Measurements from ENCODE around the gene BEND3.
"Not testable (repeated sequence)": the region's sequence is repeated elsewhere in the genome, so short reads cannot be mapped to it uniquely, and the experiment has no call there.

BEND3 gene

DNA sequence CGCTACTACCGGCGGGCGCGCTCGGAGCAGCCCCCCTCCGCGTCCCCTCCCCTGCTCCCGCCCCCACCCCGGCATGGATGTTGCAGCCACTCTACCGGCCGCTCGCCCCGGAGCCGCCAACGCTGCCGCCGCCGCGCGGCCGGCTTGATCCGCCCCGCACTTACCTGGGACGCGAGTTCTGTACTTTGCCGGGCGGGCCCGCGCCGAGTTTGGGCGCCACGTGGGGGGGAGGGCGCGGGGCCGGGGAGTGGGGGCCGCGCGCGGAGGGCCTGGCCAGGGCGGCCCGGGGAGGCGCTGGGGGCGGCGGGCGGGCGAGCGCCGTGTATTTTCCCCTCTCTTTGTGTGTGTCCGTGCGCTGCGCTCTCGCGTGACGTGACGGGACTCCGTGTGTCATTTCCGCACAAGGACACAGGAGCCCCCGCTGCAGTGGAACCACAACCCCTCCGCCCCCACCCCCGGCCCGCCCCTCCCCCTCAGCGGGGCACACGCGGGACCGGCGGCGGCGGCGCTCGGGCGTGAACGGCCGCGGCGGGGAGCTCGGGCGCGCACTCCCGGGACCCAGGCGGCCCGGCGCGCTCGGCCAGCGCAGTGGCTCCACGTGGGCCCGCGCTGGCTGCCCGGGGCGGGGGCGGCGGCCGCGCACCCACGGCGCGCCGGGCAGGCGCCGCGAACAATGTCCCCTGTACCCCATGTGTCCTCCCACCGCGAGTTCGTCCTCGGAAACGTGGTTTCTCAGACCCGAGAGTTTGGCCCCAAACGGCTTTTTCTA is at the start of gene BEND3:
TSS of gene BEND3 (minus strand) at position 590 of the 769 bp plus-strand sequence. CDS start 16,230 bp downstream, outside the sequence.
- peak; percentile 8 for DNase-seq (ENCODE audit: low read depth)

DNA sequence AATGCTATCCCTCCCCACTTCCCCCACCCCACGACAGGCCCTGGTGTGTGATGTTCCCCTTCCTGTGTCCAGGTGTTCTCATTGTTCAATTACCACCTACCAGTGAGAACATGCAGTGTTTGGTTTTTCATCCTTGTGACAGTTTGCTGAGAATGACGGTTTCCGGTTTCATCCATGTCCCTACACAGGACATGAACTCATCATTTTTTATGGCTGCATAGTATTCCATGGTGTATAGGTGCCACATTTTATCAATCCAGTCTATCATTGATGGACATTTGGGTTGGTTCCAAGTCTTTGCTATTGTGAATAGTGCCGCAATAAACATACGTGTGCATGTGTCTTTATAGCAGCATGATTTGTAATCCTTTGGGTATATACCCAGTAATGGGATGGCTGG is 49.0 kb upstream of the BEND3 start:
- not testable (repeated sequence) for DNase-seq (ENCODE audit: low read depth)

DNA sequence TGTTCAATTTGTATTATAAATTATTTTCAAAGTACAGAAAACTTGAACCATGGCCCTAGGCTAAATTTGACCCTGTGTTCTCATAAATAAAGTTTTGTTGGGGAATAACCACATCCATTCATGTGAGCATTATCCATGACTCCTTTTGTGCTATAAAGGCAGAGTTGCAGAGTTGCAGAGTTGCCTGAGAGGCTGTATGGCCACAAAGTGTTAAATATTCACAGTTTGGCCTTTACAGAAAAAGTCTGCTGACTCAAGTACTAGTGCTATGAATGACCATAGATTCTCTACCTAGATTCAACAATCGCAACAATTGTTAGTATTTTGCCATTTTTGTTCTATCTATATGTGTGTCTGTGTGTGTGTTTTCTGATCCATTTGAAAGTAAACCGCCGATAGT is 46.2 kb upstream of the BEND3 start:
- DNase-seq (ENCODE audit: low read depth) = no peak

DNA sequence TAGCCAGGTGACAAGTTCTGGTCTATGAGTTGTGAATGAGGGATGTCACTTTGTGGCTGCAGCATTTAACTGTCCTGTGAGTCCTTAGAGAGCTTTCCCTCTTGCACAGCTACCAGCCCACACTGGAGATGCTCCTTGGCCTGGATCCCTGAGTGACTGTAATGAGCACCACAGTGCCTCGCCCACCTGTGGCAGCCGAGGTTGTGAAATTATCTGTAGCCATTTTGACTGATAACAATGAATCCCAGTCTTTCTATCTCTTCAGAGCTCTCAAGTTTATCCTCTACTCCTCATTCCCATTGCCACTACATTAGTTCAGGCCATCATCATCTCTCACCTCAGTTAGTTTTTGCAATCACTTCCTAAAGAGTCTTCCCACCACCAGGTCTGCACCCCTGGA is 41.3 kb upstream of the BEND3 start:
- DNase-seq (ENCODE audit: low read depth) = no peak

DNA sequence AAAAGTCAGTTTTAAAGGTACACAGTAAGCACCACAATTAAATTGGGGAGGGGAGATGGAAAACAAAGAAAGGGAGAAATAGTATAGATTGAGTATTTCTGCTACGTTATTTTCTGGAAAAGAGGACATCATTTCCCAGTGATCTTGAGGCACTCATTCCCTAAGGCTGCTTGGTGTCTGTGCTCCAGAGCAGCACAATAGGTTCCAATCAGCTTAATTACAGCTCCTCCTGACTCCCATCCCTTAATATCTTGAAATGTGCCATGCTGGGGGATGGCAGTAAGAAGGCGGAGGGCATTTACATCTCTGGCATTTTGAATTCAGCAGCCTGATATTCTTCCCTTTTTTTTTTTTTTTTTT is 39.5 kb upstream of the BEND3 start:
- DNase-seq (ENCODE audit: low read depth) = no peak

DNA sequence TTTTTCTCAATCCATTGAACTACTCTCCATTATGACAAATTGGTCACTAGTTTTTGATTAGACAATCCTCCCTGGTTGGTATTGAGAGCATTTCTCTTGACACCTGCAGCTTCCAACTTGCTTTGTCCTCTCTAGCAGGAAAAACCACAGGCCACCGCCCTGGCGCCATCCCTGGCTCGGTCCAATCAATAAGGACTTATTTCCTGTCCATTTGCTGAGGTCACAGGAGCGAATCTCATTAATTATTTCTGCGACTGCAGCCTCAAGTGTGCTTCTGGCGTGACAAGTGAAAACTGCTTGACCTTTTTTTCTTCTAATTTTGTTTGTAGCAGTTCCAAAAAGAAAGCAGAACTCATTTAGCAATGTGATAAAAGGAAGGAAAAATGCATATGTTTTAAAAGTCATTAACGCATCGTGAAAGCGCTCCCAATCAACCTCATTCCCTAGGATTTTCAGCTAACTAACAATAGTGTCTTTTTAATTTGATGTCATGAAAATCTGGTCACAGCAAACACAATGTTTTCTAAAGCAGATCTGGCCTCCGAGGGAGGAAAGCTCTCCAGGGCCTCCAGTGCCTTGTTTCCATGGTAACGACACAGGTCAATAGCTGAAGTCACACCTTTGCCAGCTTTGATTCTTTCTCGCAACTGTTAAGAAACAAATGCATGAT is 39.0 kb upstream of the BEND3 start:
- no peak for DNase-seq (ENCODE audit: low read depth)

DNA sequence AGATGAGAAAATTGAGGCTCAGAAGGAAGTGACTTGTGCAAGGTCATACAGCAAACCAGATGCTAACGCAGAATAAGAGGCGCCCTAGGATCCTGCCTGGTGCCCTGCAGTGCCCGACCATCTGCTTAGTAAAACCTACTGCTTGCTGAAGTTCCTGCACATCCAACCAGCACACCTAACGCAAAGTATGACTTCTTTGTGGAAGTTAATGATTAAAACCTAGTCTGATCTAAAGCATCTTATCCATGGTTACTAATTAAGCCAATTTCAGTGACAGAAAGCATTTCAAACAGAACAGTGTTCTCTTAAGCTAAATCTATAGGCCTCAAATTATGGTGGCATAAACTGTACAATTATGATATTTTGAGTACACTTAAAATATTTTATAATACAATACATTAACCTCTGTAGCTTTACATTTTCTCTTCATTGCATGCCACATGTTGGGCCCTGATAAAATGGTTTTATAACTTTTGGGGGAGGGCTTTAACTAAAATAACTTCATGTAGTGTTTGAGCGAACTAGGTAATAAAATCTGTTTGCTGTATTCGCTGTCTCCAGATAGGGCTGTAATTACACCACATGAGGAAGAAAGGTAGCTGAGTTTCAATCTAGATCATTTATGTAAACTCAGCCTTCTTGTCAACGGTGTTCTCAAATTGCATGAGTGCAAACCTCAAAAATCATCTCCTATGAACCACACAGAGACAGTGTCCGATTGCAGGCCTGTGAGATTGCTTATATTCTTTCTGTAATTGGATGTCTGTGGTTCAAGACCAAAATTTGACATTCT is 37.5 kb upstream of the BEND3 start:
- no peak for DNase-seq (ENCODE audit: low read depth)

DNA sequence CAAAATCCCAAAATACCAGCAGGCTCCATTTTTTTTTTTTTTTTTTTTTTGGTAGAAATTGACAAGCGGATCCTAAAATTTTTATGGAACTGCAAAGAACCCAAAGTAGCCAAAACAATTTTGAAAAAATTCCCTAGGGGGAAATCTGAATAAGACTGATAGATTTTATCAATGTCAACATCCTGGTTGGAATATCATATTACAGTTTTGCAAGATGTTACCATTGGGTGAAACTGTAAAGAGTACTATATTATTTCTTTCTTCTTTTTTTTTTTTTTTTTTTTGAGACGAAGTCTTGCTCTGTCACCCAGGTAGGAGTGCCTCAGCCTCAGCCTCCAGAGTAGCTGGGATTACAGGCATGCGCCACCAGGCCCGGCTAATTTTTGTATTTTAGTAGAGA is 29.4 kb upstream of the BEND3 start:
- no peak for DNase-seq (ENCODE audit: low read depth)

DNA sequence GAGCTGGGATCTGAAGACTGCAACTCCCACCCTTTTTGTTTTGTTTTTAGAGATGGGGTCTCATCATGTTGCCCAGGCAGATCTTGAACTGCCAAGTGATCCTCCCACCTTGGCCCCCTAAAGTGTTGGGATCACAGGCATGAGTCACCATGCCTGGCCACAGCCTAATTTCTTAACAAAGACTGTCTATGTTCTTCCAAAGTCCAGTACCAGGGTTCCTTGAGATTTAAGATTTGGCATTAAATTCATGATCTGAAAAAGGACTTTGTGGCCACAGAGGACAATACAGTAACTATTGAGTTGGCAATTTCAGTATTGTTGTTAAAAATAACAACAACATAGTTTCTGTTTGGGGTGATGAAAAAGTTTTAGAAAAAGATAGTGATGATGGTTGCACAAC is 28.7 kb upstream of the BEND3 start:
- no peak for DNase-seq (ENCODE audit: low read depth)

DNA sequence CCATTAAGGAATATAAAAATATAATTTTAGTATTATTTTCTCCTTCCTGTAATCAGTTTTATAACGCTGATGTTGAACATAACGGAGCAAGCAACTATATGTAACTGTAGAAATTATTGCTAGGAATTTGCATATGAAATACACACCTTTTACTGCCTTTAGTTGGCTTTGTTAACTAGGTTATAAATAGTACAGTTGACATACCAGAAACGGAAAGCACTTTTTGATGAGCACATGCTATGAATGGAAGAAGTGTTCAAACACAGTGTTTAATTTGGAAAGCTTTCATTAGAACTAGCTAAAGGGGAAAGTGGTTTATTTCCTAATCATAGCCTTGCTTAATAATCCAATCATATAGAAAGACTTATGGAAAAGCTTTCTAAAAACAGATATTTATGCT is 25.3 kb upstream of the BEND3 start:
- no peak for DNase-seq (ENCODE audit: low read depth)

DNA sequence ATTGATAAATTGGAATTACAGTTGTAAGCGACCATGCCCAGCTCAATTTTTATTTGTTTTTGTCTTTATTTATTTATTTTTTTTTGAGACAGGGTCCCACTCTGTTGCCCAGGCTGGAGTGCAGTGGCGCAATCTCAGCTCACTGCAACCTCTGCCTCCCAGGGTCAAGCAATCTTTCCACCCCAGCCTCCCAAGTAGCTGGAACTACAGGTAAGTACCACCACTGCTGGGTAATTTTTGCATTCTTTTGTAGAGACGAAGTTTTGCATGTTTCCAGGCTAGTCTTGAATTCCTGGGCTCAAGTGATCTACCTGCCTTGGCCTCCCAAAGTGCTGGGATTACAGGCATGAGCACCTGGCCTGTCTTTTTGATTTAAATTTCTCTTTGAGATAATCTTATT is 21.0 kb upstream of the BEND3 start:
- DNase-seq (ENCODE audit: low read depth) = not testable (repeated sequence)

DNA sequence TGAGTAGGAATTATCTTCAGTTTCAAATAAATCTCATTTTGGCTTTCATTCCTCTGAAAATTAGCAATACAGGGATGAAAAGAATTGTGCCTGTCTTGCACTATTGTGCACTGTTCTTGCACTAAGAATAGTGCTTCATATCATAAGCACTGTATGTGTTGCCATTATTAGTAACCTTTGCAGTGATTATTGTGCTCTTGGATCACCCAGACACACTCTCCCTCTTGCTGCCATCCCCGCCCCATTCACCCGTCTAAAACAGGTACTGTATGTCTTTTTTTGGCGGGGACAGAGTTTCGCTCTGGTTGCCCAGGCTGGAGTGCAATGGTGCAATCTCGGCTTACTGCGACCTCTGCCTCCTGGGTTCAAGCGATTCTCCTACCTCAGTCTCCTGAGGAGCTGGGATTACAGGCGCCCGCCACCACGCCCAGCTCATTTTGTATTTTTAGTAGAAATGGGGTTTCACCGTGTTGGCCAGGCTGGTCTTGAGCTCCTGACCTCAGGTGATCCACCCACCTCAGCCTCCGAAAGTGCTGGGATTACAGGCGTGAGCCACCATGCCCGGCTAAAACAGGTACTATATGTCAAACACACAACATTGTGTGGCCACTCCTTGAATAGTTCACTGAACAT is 19.8 kb upstream of the BEND3 start:
- DNase-seq (ENCODE audit: low read depth) = not testable (repeated sequence)

DNA sequence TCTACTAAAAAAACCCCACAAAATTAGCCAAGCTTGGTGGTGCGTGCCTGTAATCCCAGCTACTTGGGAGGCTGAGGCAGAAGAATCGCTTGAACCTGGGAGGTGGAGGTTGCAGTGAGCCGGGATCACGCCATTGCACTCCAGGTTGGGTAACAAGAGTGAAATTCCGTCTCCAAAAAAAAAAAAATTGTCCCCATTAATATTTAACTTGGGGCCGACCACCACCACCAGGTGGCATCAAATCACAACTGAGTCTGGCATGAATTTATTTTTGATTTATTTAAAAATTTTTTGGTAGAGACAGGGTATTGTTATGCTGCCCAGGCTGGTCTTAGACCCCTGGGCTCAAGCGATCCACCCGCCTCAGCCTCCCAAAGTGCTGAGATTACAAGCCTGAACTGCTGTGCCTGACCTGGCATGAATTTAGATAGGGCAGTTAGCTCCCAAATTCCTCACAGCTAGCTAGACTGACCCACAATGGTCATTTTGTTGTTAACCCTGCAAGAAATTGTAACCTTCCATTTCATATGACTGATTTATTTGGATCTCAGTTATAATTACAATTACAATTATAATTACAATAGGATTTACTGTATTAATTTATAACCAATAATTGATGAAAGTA is 17.1 kb upstream of the BEND3 start:
- DNase-seq (ENCODE audit: low read depth) = no peak

DNA sequence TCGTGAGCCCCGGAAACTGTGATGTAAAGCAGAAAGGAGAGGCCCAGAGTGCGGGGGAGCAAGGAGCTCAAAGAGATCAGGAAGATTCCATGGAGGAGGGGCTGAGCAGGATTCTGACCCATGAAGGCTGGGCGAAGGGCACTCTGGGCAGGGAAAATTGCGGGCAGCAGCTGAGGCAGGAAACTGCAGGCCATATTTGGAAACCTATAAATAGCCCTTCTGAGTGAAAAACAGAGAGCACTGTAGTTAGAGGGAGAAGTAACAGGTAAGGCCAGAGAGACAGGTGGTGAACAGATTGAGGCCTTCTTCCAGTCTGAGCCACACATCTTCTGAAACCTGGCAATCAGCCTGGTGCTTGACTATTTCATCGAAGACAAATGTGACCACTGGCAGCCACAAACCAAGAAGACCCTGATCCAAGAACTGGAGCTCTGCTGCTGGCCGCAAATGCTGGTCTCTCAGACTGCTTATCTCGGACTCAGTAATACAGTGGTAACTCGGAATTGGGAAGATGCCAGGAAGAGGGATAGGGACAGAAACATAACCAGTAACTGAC is 14.1 kb upstream of the BEND3 start:
- DNase-seq (ENCODE audit: low read depth) = no peak

DNA sequence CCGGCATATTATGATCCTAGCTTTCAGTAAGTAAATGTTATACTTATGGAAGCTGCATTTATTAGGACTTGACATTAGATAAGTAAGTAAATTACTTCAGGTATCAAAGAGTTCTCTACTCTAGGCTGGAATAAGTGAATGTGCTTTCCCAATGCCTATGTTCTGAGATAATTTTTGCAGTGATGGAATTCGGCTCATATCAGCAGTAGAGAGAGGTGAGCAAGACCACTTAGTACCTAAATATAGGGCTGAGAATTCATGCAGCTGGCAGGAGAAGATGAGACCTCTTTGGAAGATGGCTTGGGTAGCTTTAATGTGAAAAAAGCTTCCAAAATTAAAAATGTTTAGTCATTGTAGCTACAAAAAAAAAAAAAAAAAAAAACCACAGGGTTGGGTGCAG is 13.3 kb upstream of the BEND3 start:
- no peak for DNase-seq (ENCODE audit: low read depth)

DNA sequence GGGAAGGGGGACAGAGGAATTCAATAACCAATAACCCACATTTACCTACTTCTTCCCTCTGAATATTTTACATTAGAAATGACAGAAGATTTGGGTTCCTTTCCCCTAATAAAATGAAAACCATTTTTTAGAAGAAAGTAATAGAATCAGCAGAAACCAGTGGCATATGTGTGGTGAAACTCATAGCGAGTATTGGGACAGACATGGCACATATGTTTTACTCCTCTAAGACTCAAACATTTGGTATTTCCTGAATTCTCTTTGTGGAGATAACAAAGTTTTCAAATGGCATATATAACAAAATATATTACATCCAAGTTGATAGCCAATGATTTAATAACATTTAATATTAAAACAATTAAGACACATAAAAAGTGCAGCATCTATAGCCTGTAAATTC is 12.9 kb upstream of the BEND3 start:
- no peak for DNase-seq (ENCODE audit: low read depth)

DNA sequence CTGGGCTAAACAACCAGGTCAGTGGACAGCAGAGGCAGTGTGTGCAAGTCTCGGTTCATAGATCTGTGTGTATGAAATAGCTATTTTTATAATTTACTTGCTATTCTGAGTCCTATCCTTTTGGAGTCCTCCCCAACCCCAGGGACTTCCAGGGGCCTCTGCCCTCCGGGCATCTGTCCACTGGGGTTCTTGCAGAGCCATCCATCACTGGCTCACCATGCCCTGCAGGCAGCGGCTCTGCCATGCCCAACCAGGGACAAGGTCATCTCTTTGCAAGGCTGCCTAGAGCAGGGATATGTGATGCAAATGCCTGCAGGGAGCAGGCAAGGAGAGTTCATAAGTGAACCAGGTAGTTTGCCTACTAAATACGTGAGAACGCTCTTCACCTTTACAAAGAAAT is 10.5 kb upstream of the BEND3 start:
- DNase-seq (ENCODE audit: low read depth) = no peak

DNA sequence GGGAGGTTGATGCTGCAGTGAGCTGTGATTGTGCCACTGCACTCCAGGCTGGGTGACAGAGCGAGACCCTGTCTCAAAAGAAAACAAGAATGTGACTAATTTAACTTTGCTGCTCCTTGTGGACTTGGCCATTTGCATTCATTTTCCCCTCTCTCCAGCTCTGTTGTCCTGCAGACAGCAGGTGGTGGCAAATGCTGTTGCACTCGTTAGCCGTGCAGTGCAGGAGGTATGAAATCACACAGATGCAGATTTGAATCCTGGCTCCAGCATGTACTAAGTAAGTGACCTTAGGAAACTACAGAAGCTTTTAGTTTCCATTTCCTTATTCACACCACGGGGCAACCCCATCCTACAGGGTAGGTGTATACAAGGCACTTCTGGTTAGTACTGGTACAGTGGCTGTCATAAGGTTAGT is 9.6 kb upstream of the BEND3 start:
- DNase-seq (ENCODE audit: low read depth) = no peak

DNA sequence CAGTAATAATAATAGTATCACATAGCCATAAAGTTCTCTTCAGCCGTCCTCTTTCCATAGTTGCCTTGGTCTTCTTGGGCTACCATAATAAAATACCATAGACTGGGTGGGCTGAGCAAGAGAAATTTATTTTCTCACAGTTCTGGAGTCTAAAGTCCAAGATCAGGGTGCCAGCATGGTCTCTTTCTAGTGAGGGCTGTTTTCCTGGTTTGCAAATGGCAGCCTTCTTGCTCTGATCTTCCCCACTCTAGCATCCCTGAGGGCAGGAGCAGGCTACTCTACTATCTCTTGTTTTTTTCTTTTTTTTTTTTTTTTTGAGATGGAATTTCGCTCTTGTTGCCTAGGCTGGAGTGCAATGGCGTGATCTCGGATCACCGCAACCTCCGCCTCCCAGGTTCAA is 8.2 kb upstream of the BEND3 start:
- DNase-seq (ENCODE audit: low read depth) = no peak

DNA sequence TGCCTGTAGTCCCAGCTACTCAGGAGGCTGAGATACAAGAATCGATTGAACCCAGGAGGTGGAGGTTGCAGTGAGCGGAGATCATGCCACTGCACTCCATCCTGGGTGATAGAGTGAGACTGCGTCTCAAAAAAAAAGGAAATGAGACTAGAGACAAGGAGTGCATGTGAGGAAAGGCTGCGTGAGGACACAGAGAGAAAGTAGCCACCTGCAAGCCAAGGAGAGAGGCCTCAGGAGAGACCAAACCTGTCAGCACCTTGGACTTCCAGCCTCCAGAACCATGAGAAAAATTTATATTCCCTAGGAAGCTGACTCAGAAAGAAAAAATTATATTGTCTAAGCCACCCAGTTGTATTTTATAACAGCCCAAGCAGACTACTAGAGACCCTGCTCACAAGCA is 7.4 kb upstream of the BEND3 start:
- no peak for DNase-seq (ENCODE audit: low read depth)

DNA sequence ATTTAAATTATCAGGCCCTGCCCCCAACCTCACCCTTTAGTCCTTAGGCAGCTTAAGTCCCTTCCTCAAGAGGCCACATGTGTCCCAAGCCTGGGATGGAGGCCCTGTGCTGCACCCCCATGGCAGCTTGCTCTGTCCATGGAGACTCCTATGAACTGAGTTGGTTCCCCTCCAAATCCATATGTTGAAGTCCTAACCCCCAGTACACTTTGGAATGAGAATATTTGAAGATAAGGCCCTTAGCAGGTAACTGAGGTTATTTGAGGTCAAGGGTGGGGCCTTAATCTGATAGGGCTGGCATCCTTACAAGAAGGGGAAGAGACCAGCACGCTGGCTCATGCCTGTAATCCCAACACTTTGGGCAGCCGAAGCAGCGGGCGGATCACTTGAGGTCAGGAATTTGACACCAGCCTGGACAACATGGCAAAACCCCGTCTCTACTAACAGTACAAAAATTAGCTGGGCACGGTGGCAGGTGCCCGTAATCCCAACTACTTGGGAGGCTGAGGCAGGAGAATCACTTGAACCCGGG is 6.7 kb upstream of the BEND3 start:
- DNase-seq (ENCODE audit: low read depth) = no peak

DNA sequence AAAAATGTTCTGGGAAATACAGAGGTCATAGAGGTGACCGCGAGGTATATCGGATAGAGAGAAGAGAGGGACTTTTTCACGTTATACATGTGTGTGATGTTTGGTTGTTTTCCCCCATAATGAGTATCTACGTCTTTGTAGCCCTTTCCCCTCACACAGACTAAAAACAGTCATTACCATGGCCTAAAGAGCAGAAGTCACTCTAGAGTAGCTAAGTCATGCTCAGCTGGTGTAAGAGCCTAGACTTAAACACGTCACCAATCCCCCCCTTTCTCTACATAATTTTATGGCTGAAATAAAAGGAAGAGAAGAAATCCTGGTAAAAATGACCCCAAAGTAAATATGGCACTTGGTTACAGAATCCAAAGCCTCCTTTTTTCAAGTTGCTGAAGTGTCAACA is 6.0 kb upstream of the BEND3 start:
- no peak for DNase-seq (ENCODE audit: low read depth)

All from activated T-cell treated with anti-CD3 and anti-CD28 coated beads for 24 hours (primary cell).